Stimulated activated CD8-positive, alpha-beta memory T cell treated with anti-CD3 and anti-CD28 coated beads, Interleukin-12 subunit alpha, Interleukin-12 subunit beta, amount 100 ng/mL, for 24 hours (primary cell): ENCODE results near the gene BZW1.

ENCODE experiments used
- DNase-seq: peaks from one replicate; pipeline ENCODE4 v3.0.0-alpha.2; 2020; ENCODE audit errors: extremely low read depth

Gene BZW1

DNA sequence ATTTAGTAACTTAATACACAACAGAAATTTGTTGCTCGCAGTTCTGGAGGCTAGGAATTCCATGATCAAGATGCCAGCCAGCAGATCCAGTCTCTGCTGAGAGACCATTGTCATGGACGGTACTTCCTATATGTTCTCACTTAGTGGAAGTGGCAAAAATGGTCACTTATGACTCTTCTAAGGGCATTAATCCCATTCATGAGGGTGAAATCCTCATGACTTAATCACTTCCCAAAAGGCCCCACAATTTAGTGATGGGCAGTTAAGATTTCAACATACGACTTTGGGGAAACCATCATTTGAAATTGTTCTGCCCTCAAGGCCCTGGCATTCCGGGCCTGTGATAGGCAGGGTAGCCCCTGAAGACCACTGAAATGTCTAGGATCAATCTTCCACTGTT, 23.0 kb downstream of the BZW1 start:
- no peak for DNase-seq

DNA sequence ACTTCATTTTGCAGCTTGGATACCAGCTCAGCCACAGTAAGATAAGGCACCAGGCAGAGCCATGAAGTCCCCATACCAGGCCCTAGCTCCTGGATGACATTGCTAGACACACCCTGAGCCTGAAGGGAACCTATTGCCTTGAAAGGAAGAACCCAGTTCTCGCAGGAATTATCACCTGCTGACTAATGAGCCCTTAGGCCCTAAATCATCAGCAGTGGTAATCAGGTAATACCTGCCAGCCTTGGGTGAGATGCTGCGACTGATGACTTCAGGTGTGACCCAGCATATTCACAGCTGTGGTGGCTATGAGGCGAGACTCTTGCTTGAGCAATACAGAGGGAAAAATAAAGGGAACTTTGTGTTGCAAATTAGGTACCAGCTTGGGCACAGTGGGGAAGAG, 27.8 kb downstream of the BZW1 start:
- DNase-seq = no peak

DNA sequence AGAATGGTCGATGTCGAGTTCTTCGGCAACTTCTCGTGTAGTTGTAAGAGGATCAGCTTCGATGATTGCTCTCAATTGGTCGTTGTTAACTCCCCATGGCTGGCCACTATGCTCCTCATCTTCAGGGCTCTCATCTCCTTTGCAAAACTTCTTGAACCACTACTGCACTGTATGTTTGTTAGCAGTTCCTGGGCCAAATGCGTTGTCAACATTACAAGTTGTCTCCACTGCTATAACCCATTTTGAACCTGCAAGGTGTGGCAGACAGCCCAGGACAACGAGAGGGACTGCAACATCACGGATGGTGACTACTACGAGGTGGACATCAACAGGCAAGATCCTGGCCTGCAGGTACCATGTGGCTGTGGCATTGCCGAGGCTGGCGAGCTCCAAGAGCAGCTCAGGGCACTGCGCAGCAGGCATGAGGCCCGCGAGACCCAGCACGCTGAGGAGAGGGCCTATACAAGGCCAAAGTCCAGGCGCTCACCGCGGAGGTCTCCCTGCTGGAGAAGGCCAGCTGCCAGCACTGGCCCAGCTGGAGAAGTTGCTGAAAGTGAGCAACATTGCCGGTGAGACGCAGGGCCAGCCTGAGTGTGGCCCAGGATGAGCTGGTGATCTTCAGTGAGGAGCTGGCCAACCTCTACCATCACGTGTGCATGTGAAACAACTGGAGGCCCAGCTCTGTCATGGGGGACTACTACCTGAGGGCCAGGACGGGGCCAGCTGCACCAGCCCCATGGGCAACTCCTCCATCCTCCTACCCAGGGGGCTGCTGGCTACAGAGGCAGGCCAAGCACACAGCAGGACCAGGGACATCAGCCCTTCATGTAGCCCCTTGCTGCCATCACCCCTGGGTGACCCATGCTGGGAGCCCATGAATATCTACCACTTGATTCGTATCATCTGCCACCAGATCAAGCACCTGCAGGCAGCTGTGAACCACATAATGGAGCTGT, 32.6 kb downstream of the BZW1 start:
- no peak for DNase-seq

DNA sequence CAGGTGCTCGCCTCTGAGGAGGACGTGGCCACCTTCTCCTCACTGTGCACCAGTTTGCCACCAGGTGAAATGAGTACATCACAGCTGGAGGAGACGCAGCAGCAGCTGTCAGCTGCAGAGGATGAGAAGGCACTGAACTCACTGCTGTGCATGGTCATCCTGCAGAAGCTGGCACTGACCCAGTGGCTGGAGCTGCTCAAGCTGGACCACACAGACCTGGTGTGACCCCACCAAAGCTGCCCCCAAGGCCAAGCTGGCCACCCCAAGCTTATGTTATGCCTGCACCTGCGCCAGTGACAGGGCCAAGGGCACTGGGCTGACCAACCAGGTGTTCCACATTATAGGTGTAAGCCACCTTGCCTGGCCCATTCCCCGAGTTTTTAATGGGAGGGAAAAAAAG, 33.5 kb downstream of the BZW1 start:
- no peak for DNase-seq

DNA sequence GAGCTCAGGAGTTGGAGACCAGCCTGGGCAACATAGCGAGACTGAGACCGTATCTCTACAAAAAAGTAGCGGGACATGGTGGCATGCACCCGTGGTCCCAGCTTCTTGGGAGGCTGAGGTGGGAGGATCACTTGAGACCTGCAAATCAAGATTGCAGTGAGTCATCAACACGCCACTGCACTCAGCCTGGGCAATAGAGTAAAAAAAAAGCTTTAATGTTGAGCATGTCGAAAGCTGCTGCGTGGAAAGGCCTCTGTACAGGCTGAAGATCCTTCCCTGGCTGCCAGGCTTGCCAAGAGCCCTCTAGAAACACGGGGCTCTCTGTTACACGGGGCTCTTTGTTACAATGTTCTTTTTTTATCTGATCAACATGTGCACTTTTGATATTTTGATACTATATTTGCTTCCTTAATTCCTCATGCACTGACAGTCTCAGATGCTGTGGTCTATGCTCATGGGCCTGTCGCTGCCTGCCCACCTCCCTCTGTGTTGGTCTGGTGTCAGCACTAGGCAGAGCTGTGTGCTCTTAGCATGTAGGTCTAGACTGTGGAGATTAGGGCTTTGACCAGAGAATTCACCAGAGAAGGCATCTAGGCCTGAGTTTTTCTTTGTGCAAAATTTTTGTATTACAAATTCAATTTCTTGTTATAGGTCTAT, 34.1 kb downstream of the BZW1 start:
- no peak for DNase-seq

DNA sequence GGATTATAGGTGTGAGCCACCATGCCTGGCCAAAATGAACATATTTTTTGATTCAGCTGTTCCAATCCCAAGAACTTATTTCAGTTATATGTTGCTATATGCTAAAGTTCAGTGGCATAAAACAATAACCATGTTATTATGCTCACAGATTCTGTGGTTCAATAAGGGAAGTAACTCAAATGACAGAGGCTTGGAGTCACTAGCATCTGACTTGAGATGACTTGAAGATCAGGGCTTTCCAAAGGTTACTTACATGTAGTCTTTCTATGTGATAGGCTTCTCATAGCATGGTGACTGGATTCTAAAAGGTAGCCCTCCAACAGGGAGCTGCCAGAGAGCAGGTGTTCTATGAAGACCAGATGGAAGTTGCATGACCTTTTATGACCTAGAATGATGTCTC, 35.6 kb downstream of the BZW1 start:
- DNase-seq = no peak

DNA sequence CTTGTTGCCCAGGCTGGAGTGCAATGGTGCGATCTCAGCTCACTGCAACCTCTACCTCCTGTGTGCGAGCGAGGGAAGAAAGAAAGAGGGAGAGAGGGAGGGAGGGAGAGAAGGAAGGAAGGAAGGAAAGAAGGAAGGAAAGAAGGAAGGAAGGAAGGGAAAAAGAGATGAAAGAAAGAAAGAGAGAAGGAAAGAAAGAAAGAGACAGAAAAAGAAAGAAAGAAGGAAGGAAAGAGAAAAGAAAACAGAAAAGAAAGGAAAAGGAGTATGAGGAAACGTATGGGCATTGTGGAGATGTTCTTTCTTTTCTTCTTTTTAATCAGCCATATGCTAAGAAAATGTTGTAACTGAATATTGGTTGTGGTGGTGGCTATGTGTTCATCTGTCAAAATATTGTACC, 36.2 kb downstream of the BZW1 start:
- no peak for DNase-seq

DNA sequence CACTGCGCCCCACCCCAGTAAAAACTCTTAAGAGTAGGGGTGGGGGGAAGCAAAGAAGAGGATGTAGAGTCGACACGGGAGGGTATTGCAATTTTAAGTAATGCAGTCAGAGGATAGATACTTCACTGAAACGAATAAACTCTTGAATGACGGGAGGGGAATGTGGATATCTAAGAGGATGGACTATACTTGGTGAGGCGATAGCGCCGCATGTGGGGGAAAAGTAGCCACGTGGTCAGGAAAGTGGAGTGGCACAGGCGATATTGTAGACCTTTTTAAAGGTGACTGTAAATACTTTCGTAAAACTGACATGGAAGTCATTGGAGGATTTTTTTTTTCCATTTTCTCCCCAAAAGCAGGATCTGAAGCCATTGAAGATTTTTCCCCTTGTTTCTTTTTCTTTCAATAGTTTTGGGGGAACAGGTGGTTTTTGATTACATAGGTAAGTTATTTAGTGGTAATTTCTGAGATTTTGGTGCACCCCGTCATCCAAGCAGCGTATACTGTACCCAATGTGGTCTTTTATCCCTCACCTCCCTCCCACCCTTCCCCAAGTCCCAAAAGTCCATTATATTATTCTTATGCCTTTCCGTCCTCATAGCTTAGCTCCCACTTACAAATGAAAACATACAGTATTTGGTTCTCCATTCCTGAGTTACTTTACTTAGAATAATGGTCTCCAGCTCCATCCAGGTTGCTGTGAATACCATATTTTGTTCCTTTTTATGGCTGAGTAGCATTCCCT, 39.0 kb downstream of the BZW1 start:
- no peak for DNase-seq

DNA sequence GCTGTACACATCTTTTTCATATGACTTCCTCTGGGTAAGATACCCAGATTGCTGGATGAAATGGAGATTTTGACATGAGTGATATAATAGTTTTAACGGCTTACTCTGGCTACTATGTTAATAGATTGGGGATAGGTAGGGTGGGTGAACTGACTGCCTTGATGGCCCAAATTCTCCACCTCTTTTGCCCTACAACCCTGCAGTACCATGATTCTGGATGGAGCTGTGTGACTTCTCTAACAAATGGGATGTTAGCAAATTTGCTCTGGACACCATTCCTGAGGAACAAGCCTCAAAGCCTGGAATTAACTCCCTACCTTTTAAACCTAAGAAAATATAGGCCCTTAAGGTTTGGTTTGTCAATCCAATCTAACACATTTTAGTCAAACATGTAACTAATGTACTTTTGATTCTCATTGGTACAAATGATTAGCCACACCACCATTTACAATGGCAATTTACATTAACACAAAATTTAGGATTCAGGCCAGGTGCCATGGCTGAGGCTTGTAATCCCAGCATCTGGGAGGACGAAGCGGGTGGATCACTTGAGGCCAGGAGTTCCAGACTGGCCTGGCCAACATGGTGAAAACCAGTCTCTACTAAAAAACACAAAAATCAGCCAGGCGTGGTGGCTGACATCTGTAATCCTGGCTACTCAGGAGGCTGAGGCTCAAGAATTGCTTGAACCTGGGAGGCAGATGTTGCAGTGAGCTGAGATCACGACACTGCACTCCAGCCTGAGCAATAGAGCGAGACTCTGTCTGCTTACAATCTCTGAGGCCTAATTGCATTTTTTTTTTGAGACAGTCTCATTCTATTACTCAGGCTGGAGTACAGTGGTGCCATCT, 39.9 kb downstream of the BZW1 start:
- no peak for DNase-seq

DNA sequence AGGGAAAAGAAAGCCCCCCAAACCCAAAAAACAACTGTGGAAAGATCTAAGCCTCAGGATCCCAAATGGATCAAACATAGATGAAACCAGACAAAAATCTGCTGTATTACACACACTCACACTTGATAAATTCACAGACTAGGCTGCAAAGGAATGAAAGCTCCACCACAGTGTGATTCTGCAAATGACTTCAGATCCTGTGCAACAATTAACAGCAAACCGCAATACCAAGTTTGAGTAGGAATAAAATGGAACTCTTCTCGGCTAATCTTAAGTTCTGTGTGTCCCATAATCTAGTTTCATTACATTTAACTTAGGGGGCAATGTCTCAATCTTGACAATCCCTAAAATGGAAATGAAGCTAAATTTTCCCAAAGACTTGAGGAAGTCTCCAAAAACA, 40.9 kb downstream of the BZW1 start:
- no peak for DNase-seq

DNA sequence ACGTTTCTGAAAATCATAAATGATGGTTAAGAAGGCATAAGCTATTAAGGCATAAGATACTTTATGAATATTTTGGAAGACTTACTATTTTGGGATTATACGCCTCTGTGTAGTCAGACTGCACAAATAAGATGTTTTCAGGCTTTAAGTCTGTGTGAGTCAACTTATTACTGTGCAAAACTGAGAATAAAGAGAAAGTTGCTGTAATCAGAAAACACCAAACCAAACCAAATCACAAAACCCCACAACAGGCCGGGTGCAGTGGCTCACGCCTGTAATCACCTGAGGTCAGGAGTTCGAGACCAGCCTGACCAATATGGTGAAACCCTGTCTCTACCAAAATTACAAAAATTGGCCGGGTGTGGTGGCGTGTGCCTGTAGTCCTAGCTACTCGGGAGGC, 45.1 kb downstream of the BZW1 start:
- DNase-seq = no peak

DNA sequence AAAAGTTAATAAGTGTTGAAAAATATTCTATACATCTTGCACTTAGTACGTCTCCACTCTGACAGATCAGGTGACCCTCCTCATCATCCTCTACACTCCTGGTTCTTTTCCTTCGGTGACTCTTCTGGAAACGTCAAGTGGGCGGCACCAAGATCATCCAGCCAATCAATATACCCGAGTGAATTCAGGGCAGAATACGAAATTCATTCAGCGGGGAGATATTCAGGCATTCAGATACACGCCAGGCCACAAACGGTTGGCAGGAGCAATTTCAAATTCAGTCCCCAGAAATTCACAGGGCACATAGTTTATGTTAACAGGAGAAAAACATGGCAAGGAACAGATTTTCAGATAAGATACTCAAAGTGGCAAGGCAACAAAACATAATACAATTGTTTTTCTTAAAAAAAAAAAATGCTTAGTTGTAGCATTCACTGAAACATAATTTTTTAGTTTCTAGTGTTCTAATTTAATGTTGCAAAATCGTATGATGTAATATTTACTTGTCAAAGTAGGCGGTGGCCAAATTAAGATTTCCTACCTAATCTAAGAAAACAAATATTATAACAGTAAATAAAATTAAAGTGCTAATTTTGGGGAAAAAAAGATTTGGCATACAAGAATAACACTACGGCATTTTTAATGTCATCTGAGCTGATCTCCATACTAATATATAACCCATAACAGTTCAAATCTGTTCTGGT, 48.5 kb downstream of the BZW1 start:
- DNase-seq = no peak

DNA sequence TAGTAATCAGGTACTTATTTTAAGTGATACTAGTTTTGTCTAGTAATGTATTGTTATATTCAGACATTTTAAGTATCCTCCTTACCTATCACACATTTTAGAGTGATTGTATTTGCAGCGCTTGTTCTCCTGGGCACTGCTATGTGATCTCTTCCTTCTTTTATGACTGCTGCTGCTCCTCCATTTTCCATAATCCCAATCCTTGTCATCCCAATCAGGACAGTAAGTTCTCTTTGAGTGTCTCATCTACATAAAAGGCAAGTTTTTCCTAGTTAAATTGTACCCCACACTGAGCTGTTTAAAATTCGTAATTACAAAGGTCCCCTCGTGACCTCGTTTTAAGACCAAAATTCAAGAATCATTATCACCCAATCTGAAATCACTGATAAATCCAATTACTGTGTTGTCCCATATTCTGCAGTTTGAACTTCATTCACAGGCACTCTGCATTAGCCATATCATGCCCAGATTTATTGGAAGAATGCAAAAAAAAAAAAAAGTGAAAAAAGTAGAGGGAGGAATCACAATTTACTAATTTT, 50.0 kb downstream of the BZW1 start:
- no peak for DNase-seq

DNA sequence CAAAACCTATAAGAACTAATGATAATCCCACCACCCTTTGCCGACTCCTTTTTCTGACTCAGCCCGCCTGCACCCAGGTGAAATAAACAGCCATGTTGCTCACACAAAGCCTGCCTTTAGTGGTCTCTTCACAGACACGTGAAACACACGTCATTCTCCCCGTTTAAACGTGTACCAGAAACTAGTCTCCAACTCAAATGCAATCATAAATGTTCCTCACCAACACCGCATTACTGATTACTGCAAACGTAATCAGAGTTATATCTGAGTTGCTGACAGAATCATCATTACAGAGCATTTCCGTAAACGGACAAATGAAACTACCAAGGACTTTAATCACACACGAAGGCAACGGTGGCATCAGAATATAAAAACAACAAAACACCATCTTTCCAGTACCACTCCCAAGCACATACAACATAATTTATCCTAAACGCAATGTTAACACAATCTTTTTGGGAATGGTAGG, 50.9 kb downstream of the BZW1 start:
- DNase-seq = peak; percentile 38

DNA sequence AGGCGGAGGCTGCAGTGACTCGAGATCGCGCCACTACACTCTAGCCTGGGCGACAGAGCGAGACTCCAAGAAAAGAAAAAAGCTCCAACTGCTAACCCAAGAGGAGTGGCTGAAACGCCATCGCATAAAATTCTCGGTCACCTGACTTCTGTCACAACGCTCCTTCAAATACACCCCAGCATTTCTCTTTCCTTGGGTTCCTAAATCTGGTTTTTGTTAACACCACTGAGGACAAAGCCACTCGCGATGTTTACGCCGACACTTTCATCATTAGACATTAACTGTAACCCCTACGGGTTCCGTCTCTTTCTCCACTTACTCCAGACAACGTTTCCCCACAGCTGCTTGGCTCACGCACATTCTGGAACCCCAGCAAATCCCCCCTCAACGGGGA, 52.1 kb downstream of the BZW1 start:
- no peak for DNase-seq

DNA sequence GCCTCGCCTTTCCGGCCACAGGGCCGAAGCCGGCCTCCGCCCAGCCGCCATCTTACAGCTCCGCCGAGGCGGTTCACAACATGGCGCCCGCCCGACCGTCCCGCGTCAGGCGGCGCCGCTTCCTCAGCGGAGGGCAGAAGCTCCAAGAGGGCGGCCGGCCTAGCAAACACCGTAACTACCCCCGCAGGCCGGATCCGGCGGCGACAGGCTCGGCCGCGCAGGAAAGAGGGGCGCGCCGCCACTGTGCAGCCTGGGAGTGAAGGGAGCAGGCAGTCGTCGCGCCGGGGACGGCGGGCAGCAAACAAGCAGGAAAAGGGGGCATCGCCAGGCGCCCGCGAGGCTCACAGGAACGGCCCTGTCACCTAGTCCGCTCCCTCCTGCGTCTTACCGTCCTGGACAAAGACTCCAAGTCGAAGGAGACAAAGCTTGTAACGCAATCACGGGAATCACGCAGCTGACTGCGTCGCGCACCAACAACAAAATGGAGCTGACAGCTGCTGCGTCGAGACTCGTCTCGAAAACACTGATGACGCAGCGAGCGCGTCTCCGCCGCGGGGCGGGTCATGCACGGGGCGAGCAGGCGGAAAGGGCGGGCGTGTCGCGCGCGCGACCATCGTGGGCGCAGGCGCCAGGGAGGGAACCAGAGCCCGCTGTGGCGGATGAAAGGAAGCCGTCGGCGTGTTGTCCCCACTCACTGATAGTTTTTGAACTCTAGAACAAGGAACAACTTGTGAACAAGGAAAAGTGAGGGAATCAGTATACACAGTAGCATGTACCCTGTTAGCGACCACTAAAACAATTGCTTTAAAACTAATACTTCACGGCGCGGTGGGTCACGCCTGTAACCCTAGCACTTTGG, 52.7 kb downstream of the BZW1 start, which contains the start of gene CLK1:
TSS of gene CLK1 (minus strand) at position 483 of the 859 bp plus-strand sequence. CDS start 2,796 bp downstream, outside the sequence.
- peak; percentile 95 for DNase-seq

DNA sequence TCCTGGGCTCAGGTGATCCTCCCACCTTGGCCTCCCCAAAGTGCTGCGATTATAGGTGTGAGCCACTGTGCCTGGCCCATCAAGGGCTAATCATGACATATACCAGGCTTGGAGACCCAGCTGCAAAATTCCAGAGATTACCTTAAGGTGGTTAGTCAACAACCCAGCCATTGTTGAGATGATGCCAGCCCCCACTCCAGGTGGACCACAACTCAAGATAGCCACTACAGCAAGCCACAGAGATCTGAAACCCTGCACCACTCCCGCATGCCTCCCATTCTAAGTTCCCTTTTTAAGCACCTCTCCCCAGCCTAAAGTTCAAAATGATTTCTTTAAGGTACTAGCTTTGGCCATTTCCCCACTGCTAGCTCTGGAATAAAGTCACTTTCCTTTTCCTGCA, 57.3 kb downstream of the BZW1 start:
- DNase-seq = no peak

DNA sequence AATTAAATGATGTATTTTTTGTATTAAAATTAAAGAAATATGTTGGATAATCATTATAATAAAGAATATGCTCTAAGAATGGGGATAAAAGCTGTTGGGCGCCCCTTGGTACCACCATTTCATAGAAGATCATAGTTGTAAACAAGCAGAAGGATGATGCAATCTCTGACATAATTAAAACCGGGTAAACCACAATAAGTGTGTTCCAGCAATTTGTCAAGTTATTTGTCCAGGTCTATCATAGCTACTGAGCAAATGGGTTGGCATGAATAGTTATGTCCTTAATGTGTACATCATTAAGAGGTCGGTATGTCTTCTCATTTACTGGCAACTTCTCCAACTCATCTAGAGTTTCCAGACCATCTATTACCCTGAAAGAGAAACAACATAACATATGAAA, 59.4 kb downstream of the BZW1 start:
- no peak for DNase-seq

DNA sequence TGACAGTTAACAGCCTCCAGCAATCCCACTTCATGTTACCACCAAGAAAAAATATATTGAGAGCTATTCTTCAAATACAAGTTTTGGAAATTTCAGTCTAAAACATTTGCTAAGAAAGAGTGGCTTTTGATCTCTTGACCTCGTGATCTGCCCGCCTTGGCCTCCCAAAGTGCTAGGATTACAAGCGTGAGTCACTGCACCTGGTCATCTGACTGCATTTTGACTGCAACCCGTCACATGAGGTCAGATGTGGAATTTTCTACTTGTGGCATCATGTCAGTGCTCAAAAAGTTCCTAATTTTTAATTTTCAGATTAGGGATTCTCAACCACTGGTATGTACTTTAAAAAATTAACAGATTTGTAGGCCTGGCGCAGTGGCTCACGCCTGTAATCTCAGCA, 61.9 kb downstream of the BZW1 start:
- DNase-seq = no peak
